ENCODE results near the gene JUN. TPM values are rescaled to one million over a fixed set of nuclear protein-coding genes. Genes with fewer than 3 reads are reported as not detected.

The JUN gene
- total RNA-seq, 1 experiment from 2014 or later = 2.1 TPM

Other genes with a start within 250 kb of the JUN start
- 50.2 and 116 TPM in 2 replicates for gene OMA1, start 237.3 kb downstream of the JUN start, total RNA-seq (2014; rRNA removed; shearing (Covaris generic); ENCODE audit: low replicate concordance)
- not detected in 2 replicates for gene TACSTD2, start 206.8 kb downstream of the JUN start, total RNA-seq (2014; rRNA removed; shearing (Covaris generic); ENCODE audit: low replicate concordance)
- 16.8 and 26.3 TPM in 2 replicates for gene MYSM1, start 84.0 kb downstream of the JUN start, total RNA-seq (2014; rRNA removed; shearing (Covaris generic); ENCODE audit: low replicate concordance)

All from Karpas-422 (cell line).